Body of pancreas (tissue), 4 donors: ENCODE measurements around the gene ADAP2.
A peak's percentile ranks its signal among the peaks of the same experiment; 100 is the strongest.

Source experiments
- POLR2A ChIP-seq, 3 donors: fragments of 450-650 bp; IDR thresholded peaks; one replicate each; pipeline ENCODE4 v1.6.1; 2016; ENCODE audit warnings: antibody characterized with exemption in 3 of 3, mild to moderate bottlenecking in 2 of 3
- TF ChIP-seq, protein P1 (sequence below), 7 experiments: fragments of 450-650 bp in 4 of 7; fragments of 200-600 bp in 3 of 7; sonication (generic) in 3 of 7; IDR thresholded peaks; one replicate each; pipeline ENCODE4 v1.5.1; 2016 to 2019; ENCODE audit warnings: antibody characterized with exemption in 7 of 7

DNA sequence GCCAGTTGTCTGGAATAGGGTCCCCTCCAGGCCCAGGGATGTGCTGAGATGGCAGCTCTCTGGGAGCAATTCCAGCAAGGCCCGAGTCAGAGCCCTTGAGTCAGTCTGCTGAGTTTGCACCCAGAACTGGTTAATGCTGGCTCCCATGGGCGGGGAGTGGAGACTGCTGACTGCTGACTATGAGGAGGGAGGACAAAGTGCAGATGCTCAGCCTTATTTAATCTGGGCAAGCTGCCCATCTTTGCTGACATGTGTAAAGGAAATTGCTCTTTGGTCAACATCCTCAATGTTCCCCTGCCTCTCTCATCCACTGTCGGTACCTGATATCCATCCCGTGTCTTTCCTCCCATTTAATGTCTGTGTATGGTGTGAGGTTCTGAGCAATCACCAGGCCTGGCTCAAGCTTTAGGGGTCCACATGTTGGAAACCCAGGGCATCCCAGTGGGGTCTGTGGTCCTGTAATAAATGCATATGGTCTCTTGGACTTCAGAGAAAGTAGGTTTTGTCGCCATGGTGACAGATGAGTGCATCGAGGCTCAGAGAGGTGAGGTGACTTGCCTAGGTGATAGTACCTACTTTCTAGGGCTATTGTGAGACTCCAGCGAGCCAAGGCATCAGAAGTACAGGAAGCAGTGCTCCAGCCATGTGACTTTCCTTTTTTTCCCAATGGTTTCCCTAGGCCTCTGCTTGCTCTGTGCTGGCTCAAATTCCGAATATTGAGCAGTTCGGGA lies 29.1 kb downstream of the ADAP2 start:
- TF ChIP-seq, protein P1, sequence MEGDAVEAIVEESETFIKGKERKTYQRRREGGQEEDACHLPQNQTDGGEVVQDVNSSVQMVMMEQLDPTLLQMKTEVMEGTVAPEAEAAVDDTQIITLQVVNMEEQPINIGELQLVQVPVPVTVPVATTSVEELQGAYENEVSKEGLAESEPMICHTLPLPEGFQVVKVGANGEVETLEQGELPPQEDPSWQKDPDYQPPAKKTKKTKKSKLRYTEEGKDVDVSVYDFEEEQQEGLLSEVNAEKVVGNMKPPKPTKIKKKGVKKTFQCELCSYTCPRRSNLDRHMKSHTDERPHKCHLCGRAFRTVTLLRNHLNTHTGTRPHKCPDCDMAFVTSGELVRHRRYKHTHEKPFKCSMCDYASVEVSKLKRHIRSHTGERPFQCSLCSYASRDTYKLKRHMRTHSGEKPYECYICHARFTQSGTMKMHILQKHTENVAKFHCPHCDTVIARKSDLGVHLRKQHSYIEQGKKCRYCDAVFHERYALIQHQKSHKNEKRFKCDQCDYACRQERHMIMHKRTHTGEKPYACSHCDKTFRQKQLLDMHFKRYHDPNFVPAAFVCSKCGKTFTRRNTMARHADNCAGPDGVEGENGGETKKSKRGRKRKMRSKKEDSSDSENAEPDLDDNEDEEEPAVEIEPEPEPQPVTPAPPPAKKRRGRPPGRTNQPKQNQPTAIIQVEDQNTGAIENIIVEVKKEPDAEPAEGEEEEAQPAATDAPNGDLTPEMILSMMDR (IDR thresholded peaks at IDR 0.05) = no peak
- peak in 1 of 3 donors; percentile 11 for TF ChIP-seq POLR2A (IDR thresholded peaks at IDR 0.05)
